GM23338 (cell line): Measurements from ENCODE around the gene MRRF. TPM values are rescaled to one million over a fixed set of nuclear protein-coding genes. Genes with fewer than 3 reads are reported as not detected.

Experiments used
- ATAC-seq: fragments of 200-7000 bp; cut with Tn5 transposase; 3 replicates; pipeline ENCODE4 v1.9.1; 2020
- DNase-seq: peaks from one replicate; pipeline ENCODE4 v3.0.0-alpha.2; 2015; ENCODE audit warnings: low spot score
- H2AFZ ChIP-seq: fragments of 200-600 bp; sonication (generic); 2 replicates; pipeline ENCODE4 v1.8.0; 2016; ENCODE audit warnings: antibody characterized with exemption, mild to moderate bottlenecking, moderate library complexity
- H3F3A ChIP-seq: fragments of 200-600 bp; sonication (generic); replicated peaks from 2 replicates; pipeline ENCODE4 v1.8.0; 2017; ENCODE audit warnings: antibody characterized with exemption, mixed run types, low read depth
- H3K27ac ChIP-seq: fragments of 200-600 bp; sonication (generic); 2 replicates; pipeline ENCODE4 v1.6.1; 2016; ENCODE audit warnings: low read depth
- H3K27me3 ChIP-seq: fragments of 200-600 bp; sonication (generic); 2 replicates; pipeline ENCODE4 v1.8.0; 2016; ENCODE audit warnings: mild to moderate bottlenecking, mixed run types, moderate library complexity; ENCODE audit not compliant: insufficient read depth
- H3K36me3 ChIP-seq: fragments of 200-600 bp; sonication (generic); 2 replicates; pipeline ENCODE4 v1.8.0; 2016; ENCODE audit warnings: mild to moderate bottlenecking; ENCODE audit not compliant: insufficient read depth
- H3K4me1 ChIP-seq: fragments of 200-600 bp; sonication (generic); 2 replicates; pipeline ENCODE4 v1.8.0; 2016; ENCODE audit warnings: mild to moderate bottlenecking, moderate library complexity; ENCODE audit not compliant: insufficient read depth
- H3K4me2 ChIP-seq: fragments of 200-600 bp; sonication (generic); 2 replicates; pipeline ENCODE4 v1.7.1; 2017; ENCODE audit warnings: mixed run types
- H3K4me3 ChIP-seq: fragments of 200-600 bp; sonication (generic); 2 replicates; pipeline ENCODE4 v1.6.1; 2016; ENCODE audit warnings: mixed run types
- H3K79me2 ChIP-seq: fragments of 200-600 bp; sonication (generic); replicated peaks from 2 replicates; pipeline ENCODE4 v1.8.0; 2017; ENCODE audit warnings: mild to moderate bottlenecking; ENCODE audit not compliant: insufficient read depth
- H3K9me2 ChIP-seq: fragments of 200-600 bp; sonication (generic); 2 replicates; pipeline ENCODE4 v1.8.0; 2017; ENCODE audit not compliant: insufficient read depth
- H4K20me1 ChIP-seq: fragments of 200-600 bp; sonication (generic); replicated peaks from 2 replicates; pipeline ENCODE4 v1.8.0; 2017; ENCODE audit warnings: mild to moderate bottlenecking; ENCODE audit not compliant: insufficient read depth
- H3K27ac Mint-ChIP-seq: 2 replicates; pipeline ENCODE4 v1.8.0; 2020; ENCODE audit warnings: inconsistent platforms, mild to moderate bottlenecking, moderate library complexity, mixed read lengths
- H3K27me3 Mint-ChIP-seq: 3 replicates; pipeline ENCODE4 v1.8.0; 2022; ENCODE audit warnings: low read depth, mild to moderate bottlenecking, moderate library complexity, mixed read lengths, inconsistent platforms; ENCODE audit not compliant: insufficient read depth, poor library complexity
- H3K36me3 Mint-ChIP-seq: 3 replicates; pipeline ENCODE4 v1.8.0; 2021; ENCODE audit warnings: low read depth, mild to moderate bottlenecking, inconsistent platforms, moderate library complexity, mixed read lengths
- H3K4me1 Mint-ChIP-seq: 3 replicates; pipeline ENCODE4 v1.8.0; 2020; ENCODE audit warnings: mild to moderate bottlenecking, inconsistent platforms, mixed read lengths
- H3K4me3 Mint-ChIP-seq: 3 replicates; pipeline ENCODE4 v1.8.0; 2021; ENCODE audit warnings: moderate library complexity, mild to moderate bottlenecking, inconsistent platforms, mixed read lengths
- H3K9me3 Mint-ChIP-seq: 3 replicates; pipeline ENCODE4 v1.8.0; 2020; ENCODE audit warnings: moderate library complexity, mild to moderate bottlenecking, inconsistent platforms, mixed read lengths
- CREB1 ChIP-seq: fragments of 250-450 bp; sonication (Bioruptor Pico); IDR thresholded peaks from 2 replicates; pipeline ENCODE4 v1.5.0; 2020; ENCODE audit warnings: low read depth, mild to moderate bottlenecking, moderate library complexity
- EZH2 ChIP-seq: fragments of 200-600 bp; sonication (generic); IDR thresholded peaks from one replicate; pipeline ENCODE4 v1.8.0; 2017; ENCODE audit warnings: antibody characterized with exemption, mild to moderate bottlenecking, low read depth; ENCODE audit not compliant: unreplicated experiment
- EZH2phosphoT487 ChIP-seq: fragments of 200-600 bp; sonication (generic); IDR thresholded peaks from one replicate; pipeline ENCODE4 v1.8.1; 2018; ENCODE audit warnings: antibody characterized with exemption; ENCODE audit not compliant: unreplicated experiment
- JUNB ChIP-seq: IDR thresholded peaks from one replicate; pipeline ENCODE4 v1.6.1; 2016; ENCODE audit warnings: antibody characterized with exemption; ENCODE audit not compliant: unreplicated experiment
- NANOG ChIP-seq: IDR thresholded peaks from 2 replicates; pipeline ENCODE4 v1.6.1; 2016; ENCODE audit warnings: antibody characterized with exemption, borderline replicate concordance
- POLR2AphosphoS5 ChIP-seq: IDR thresholded peaks from 2 replicates; pipeline ENCODE4 v1.6.1; 2016; ENCODE audit warnings: antibody characterized with exemption, low read depth
- STAT1 ChIP-seq: IDR thresholded peaks from one replicate; pipeline ENCODE4 v1.6.1; 2016; ENCODE audit warnings: antibody characterized with exemption; ENCODE audit not compliant: unreplicated experiment
- ZNF114 ChIP-seq: fragments of 250-450 bp; sonication (Bioruptor Pico); IDR thresholded peaks from 2 replicates; pipeline ENCODE4 v1.5.0; 2020; ENCODE audit warnings: mild to moderate bottlenecking, moderate library complexity
- ZNF331 ChIP-seq: fragments of 250-450 bp; sonication (Bioruptor Pico); IDR thresholded peaks from 2 replicates; pipeline ENCODE4 v1.5.0; 2020; ENCODE audit warnings: low read depth, mild to moderate bottlenecking, moderate library complexity
- polyA plus RNA-seq: library from polyadenylated mRNA; unstranded; fragments of >200 nt; fragmentation: Nextera tagmentation; extraction: Ambion mirVana; gene quantifications from 2 replicates; pipeline ENCODE4 v1.2.1, GENCODE V29; 2016
- total RNA-seq: library from RNA; depleted of rRNA; stranded (reverse); fragments of >200 nt; shearing (Covaris generic); gene quantifications from 2 replicates; pipeline ENCODE4 v1.2.3, GENCODE V29; 2014
- TF ChIP-seq, protein P1 (sequence below): fragments of 250-450 bp; sonication (Bioruptor Pico); IDR thresholded peaks from 2 replicates; pipeline ENCODE4 v1.5.0; 2020; ENCODE audit warnings: mild to moderate bottlenecking, moderate library complexity
- TF ChIP-seq, protein P2 (sequence below), 2 experiments: fragments of 200-600 bp in 1 of 2; sonication (generic) in 1 of 2; conservative IDR thresholded peaks; 2 replicates each; pipeline versions ENCODE4 v1.5.1 to v1.6.1; 2016 to 2017; ENCODE audit warnings: antibody characterized with exemption in 2 of 2, low read depth in 2 of 2, mild to moderate bottlenecking in 2 of 2, moderate library complexity in 1 of 2
- TF ChIP-seq, protein P3 (sequence below): IDR thresholded peaks from one replicate; pipeline ENCODE4 v1.6.1; 2018; ENCODE audit warnings: antibody characterized with exemption; ENCODE audit not compliant: unreplicated experiment
- TF ChIP-seq, protein P4 (sequence below): IDR thresholded peaks from 2 replicates; pipeline ENCODE4 v1.6.1; 2016; ENCODE audit warnings: antibody characterized with exemption

MRRF gene
- total and polyA plus RNA-seq, 2 experiments from 2014 or later, result 27.8 to 32.7 TPM

DNA sequence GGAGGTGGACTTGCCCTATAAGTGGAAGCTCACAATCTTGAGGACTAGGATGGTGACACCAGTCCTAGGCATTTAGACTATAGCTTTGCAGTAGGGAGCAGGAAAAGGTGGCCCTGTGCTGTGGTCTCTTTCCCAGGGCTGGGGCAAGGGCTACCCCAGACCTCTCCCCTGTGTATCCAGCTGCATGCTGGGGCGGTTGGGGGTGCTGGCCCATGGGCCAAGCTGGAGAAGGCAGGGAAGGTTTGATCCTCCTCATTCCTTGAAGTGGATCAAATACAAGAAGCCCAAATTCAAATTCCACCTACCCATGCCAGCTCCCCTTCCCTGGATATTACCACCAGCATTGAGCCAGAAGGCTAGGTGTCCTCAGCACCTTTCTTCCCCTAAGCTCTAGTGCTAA lies 104.0 kb downstream of the MRRF start:
- H3K27me3 Mint-ChIP-seq, result peaks cover 33% of the 10 kb centered on the region
- no peak overlapping the region for H3K4me3 ChIP-seq

More for the DNA sequence above, 104.0 kb downstream of the MRRF start:
- no peaks in the 10 kb centered on the region for H3K36me3 ChIP-seq
- TF ChIP-seq ZNF331 (CRISPR knock-in tag) (no peak), STAT1 (no peak), POLR2AphosphoS5 (no peak), JUNB (no peak), ZNF114 (CRISPR knock-in tag) (no peak), NANOG (no peak), CREB1 (CRISPR knock-in tag) (no peak), EZH2 (no peak), EZH2phosphoT487 (no peak)
- TF ChIP-seq, protein P1, sequence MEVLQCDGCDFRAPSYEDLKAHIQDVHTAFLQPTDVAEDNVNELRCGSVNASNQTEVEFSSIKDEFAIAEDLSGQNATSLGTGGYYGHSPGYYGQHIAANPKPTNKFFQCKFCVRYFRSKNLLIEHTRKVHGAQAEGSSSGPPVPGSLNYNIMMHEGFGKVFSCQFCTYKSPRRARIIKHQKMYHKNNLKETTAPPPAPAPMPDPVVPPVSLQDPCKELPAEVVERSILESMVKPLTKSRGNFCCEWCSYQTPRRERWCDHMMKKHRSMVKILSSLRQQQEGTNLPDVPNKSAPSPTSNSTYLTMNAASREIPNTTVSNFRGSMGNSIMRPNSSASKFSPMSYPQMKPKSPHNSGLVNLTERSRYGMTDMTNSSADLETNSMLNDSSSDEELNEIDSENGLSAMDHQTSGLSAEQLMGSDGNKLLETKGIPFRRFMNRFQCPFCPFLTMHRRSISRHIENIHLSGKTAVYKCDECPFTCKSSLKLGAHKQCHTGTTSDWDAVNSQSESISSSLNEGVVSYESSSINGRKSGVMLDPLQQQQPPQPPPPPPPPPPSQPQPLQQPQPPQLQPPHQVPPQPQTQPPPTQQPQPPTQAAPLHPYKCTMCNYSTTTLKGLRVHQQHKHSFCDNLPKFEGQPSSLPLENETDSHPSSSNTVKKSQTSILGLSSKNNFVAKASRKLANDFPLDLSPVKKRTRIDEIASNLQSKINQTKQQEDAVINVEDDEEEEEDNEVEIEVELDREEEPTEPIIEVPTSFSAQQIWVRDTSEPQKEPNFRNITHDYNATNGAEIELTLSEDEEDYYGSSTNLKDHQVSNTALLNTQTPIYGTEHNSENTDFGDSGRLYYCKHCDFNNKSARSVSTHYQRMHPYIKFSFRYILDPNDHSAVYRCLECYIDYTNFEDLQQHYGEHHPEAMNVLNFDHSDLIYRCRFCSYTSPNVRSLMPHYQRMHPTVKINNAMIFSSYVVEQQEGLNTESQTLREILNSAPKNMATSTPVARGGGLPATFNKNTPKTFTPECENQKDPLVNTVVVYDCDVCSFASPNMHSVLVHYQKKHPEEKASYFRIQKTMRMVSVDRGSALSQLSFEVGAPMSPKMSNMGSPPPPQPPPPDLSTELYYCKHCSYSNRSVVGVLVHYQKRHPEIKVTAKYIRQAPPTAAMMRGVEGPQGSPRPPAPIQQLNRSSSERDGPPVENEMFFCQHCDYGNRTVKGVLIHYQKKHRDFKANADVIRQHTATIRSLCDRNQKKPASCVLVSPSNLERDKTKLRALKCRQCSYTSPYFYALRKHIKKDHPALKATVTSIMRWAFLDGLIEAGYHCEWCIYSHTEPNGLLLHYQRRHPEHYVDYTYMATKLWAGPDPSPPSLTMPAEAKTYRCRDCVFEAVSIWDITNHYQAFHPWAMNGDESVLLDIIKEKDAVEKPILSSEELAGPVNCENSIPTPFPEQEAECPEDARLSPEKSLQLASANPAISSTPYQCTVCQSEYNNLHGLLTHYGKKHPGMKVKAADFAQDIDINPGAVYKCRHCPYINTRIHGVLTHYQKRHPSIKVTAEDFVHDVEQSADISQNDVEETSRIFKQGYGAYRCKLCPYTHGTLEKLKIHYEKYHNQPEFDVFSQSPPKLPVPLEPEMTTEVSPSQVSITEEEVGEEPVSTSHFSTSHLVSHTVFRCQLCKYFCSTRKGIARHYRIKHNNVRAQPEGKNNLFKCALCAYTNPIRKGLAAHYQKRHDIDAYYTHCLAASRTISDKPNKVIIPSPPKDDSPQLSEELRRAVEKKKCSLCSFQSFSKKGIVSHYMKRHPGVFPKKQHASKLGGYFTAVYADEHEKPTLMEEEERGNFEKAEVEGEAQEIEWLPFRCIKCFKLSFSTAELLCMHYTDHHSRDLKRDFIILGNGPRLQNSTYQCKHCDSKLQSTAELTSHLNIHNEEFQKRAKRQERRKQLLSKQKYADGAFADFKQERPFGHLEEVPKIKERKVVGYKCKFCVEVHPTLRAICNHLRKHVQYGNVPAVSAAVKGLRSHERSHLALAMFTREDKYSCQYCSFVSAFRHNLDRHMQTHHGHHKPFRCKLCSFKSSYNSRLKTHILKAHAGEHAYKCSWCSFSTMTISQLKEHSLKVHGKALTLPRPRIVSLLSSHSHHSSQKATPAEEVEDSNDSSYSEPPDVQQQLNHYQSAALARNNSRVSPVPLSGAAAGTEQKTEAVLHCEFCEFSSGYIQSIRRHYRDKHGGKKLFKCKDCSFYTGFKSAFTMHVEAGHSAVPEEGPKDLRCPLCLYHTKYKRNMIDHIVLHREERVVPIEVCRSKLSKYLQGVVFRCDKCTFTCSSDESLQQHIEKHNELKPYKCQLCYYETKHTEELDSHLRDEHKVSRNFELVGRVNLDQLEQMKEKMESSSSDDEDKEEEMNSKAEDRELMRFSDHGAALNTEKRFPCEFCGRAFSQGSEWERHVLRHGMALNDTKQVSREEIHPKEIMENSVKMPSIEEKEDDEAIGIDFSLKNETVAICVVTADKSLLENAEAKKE, result no peak
- TF ChIP-seq, protein P2, sequence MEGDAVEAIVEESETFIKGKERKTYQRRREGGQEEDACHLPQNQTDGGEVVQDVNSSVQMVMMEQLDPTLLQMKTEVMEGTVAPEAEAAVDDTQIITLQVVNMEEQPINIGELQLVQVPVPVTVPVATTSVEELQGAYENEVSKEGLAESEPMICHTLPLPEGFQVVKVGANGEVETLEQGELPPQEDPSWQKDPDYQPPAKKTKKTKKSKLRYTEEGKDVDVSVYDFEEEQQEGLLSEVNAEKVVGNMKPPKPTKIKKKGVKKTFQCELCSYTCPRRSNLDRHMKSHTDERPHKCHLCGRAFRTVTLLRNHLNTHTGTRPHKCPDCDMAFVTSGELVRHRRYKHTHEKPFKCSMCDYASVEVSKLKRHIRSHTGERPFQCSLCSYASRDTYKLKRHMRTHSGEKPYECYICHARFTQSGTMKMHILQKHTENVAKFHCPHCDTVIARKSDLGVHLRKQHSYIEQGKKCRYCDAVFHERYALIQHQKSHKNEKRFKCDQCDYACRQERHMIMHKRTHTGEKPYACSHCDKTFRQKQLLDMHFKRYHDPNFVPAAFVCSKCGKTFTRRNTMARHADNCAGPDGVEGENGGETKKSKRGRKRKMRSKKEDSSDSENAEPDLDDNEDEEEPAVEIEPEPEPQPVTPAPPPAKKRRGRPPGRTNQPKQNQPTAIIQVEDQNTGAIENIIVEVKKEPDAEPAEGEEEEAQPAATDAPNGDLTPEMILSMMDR (conservative IDR thresholded peaks at IDR 0.05; ENCODE audit: low read depth in 2 of 2), result no peak
- TF ChIP-seq, protein P3, sequence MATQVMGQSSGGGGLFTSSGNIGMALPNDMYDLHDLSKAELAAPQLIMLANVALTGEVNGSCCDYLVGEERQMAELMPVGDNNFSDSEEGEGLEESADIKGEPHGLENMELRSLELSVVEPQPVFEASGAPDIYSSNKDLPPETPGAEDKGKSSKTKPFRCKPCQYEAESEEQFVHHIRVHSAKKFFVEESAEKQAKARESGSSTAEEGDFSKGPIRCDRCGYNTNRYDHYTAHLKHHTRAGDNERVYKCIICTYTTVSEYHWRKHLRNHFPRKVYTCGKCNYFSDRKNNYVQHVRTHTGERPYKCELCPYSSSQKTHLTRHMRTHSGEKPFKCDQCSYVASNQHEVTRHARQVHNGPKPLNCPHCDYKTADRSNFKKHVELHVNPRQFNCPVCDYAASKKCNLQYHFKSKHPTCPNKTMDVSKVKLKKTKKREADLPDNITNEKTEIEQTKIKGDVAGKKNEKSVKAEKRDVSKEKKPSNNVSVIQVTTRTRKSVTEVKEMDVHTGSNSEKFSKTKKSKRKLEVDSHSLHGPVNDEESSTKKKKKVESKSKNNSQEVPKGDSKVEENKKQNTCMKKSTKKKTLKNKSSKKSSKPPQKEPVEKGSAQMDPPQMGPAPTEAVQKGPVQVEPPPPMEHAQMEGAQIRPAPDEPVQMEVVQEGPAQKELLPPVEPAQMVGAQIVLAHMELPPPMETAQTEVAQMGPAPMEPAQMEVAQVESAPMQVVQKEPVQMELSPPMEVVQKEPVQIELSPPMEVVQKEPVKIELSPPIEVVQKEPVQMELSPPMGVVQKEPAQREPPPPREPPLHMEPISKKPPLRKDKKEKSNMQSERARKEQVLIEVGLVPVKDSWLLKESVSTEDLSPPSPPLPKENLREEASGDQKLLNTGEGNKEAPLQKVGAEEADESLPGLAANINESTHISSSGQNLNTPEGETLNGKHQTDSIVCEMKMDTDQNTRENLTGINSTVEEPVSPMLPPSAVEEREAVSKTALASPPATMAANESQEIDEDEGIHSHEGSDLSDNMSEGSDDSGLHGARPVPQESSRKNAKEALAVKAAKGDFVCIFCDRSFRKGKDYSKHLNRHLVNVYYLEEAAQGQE, result no peak
- TF ChIP-seq, protein P4, sequence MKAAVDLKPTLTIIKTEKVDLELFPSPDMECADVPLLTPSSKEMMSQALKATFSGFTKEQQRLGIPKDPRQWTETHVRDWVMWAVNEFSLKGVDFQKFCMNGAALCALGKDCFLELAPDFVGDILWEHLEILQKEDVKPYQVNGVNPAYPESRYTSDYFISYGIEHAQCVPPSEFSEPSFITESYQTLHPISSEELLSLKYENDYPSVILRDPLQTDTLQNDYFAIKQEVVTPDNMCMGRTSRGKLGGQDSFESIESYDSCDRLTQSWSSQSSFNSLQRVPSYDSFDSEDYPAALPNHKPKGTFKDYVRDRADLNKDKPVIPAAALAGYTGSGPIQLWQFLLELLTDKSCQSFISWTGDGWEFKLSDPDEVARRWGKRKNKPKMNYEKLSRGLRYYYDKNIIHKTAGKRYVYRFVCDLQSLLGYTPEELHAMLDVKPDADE, result no peak
- H4K20me1 ChIP-seq, result 0 out of 2 replicates have a peak, but pooled peaks cover 4% of the 10 kb centered on the region
- H3K4me2 ChIP-seq, result no peak overlapping the region
- no peaks in the 10 kb centered on the region for H3F3A ChIP-seq
- H3K4me1 ChIP-seq, result peaks cover 22% of the 10 kb centered on the region
- H2AFZ ChIP-seq, result no peak overlapping the region
- H3K9me2 ChIP-seq, result no peaks in the 10 kb centered on the region
- Mint-ChIP-seq H3K27ac (no peak overlapping the region), H3K9me3 (peaks cover 2% of the 10 kb centered on the region; the same call in 1 of the 3 replicates), H3K4me1 (peaks cover 14% of the 10 kb centered on the region), H3K36me3 (no peaks in the 10 kb centered on the region; the same call in 2 of the 3 replicates), H3K4me3 (no peak overlapping the region)
- H3K79me2 ChIP-seq, result no peaks in the 10 kb centered on the region
- DNase-seq (no peak), ATAC-seq (no peak)
- H3K27ac ChIP-seq, result no peak overlapping the region
- H3K27me3 ChIP-seq, result peaks cover 47% of the 10 kb centered on the region
